GM23248 (cell line): Measurements from ENCODE around the gene TBRG4.

Experiments
- EZH2 ChIP-seq: fragments of 200-600 bp; sonication (generic); IDR thresholded peaks from 2 replicates; pipeline ENCODE4 v1.6.1; 2018; ENCODE audit warnings: antibody characterized with exemption, mild to moderate bottlenecking; ENCODE audit not compliant: insufficient read depth, poor library complexity, severe bottlenecking
- EZH2phosphoT487 ChIP-seq: fragments of 200-600 bp; sonication (generic); IDR thresholded peaks from 2 replicates; pipeline ENCODE4 v1.6.1; 2018; ENCODE audit warnings: antibody characterized with exemption, moderate library complexity, mild to moderate bottlenecking, low read depth; ENCODE audit not compliant: insufficient read depth

DNA sequence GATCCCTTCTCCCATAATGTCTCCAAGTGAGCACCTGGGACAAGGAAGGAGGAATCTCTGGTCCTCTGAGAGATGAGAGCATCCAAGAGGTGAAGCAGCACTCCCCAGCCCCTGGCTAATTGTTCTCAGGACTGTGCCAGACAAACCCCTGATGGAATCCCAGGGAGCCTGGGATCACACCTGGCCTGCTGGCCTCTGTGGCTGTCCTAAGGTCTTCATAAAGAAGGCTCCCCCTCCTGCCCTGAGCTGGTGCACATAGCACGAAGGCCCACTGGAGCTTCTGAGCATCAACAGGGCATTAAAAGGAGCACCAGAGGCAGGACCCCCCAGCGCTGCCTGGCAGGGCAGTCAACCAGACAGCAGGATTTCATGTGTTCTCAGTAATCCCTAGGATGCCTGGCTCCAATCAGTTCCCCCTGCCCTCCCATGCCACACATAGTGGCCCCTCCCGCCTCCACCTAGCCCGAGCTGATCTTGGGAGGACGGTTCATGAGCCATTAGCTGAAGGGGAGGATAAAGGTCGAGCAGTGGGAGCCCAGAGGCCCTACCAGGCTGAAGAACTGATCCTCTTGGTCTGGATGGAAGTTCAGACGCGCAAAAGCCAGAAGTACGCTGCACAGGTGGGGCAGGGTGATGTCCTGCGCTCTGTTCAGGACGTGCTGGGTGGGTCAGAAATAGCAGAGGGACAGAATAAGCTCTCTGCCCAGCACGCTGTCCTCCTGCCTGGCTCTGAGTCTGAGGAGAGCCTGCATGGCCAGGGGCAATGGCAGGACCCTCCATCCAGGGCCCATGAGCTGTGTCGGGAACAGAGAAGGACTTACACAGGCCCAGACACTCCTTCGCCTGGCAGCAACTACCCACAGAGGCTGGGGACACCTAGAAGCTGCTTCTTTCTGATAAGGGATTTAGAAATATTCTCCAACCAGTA is 8.4 kb downstream of the TBRG4 start:
- no peak for TF ChIP-seq EZH2
- TF ChIP-seq EZH2phosphoT487 = no peak
